Endothelial cell of umbilical vein (primary cell): ENCODE results near the gene ZNRD2. TPM values are rescaled to one million over a fixed set of nuclear protein-coding genes. Genes with fewer than 3 reads are reported as not detected.

Experiments
- BruUV-seq: library from RNA; stranded (reverse); fragments of 400-500 nt; replicated peaks from 2 replicates; lab custom pipeline; 2021; lab: Mats Ljungman, UMichigan
- CTCF ChIA-PET: fragments of 300-600, 350-600 bp; sonication (Branson Sonifier 250); formaldehyde crosslinking; loops from one replicate; lab custom pipeline; 2021; ENCODE audit warnings: antibody characterized with exemption, inconsistent platforms; lab: Charles Lee
- POLR2A ChIA-PET: fragments of 300-600, 350-600 bp; sonication (Branson Sonifier 250); formaldehyde crosslinking; loops from one replicate; lab custom pipeline; 2021; ENCODE audit warnings: antibody characterized with exemption, inconsistent platforms; lab: Charles Lee
- DNase-seq: peaks from one replicate; pipeline ENCODE4 v3.0.0-alpha.2; 2011; ENCODE audit warnings: low read depth, low spot score
- FAIRE-seq: peaks from 2 replicates; lab custom pipeline; 2011; peaks lifted over from hg19 to GRCh38; lab: Jason Lieb, UNC
- H2AFZ ChIP-seq: 2 replicates; pipeline ENCODE4 v1.6.0; 2012; ENCODE audit warnings: low read depth, low read length, control low read depth, inconsistent platforms
- H3K27ac ChIP-seq: 2 replicates; pipeline ENCODE4 v1.5.1; 2011; ENCODE audit warnings: low read depth, mild to moderate bottlenecking, control low read depth, low read length, moderate library complexity; ENCODE audit not compliant: insufficient read depth
- H3K27me3 ChIP-seq, 2 experiments: 2 replicates each; pipeline versions ENCODE4 v1.6.0 to v1.6.1; 2011; ENCODE audit warnings: low read length in 2 of 2, mixed read lengths in 1 of 2; ENCODE audit not compliant: control insufficient read depth in 2 of 2, insufficient read depth in 2 of 2
- H3K36me3 ChIP-seq, 2 experiments: 2 replicates in 1 of 2; 3 replicates in 1 of 2; pipeline ENCODE4 v1.5.1; 2011; ENCODE audit warnings: low read length in 2 of 2, mild to moderate bottlenecking in 1 of 2, moderate library complexity in 1 of 2; ENCODE audit not compliant: control insufficient read depth in 2 of 2, insufficient read depth in 2 of 2; ENCODE audit errors: extremely low read depth in 1 of 2
- H3K4me1 ChIP-seq: 3 replicates; pipeline ENCODE4 v1.5.1; 2011; ENCODE audit warnings: mild to moderate bottlenecking, low read length; ENCODE audit not compliant: control insufficient read depth, insufficient read depth; ENCODE audit errors: extremely low read depth
- H3K4me2 ChIP-seq: 2 replicates; pipeline ENCODE4 v1.6.1; 2011; ENCODE audit warnings: low read length, control low read depth, mixed read lengths; ENCODE audit not compliant: insufficient read depth
- H3K4me3 ChIP-seq, 3 experiments: fragments of 200-600 bp in 1 of 3; sonication (generic), shearing (Covaris generic) in 1 of 3; replicated peaks in 1 of 3; 2 replicates each; pipeline ENCODE4 v1.5.1; 2011 to 2016; ENCODE audit warnings: control low read depth in 3 of 3, low read length in 3 of 3, mild to moderate bottlenecking in 2 of 3, inconsistent platforms in 1 of 3, low read depth in 1 of 3, moderate library complexity in 1 of 3; ENCODE audit not compliant: insufficient read depth in 1 of 3
- H3K79me2 ChIP-seq: 2 replicates; pipeline ENCODE4 v1.6.0; 2012; ENCODE audit warnings: low read length, inconsistent platforms; ENCODE audit not compliant: control insufficient read depth, insufficient read depth
- H3K9ac ChIP-seq: replicated peaks from 2 replicates; pipeline ENCODE3; 2011; ENCODE audit warnings: low read length, control low read depth; ENCODE audit not compliant: insufficient read depth; ENCODE audit errors: extremely low read depth
- H3K9me1 ChIP-seq: replicated peaks from 3 replicates; pipeline ENCODE4 v1.6.0; 2011; ENCODE audit warnings: mild to moderate bottlenecking, low read length; ENCODE audit not compliant: control insufficient read depth, insufficient read depth; ENCODE audit errors: extremely low read depth
- H3K9me3 ChIP-seq: replicated peaks from 2 replicates; pipeline ENCODE4 v1.5.1; 2012; ENCODE audit warnings: low read length, inconsistent platforms; ENCODE audit not compliant: control insufficient read depth, insufficient read depth
- H4K20me1 ChIP-seq: replicated peaks from 2 replicates; pipeline ENCODE3; 2011; ENCODE audit warnings: mild to moderate bottlenecking, low read length; ENCODE audit not compliant: control insufficient read depth, insufficient read depth; ENCODE audit errors: extremely low read depth
- CTCF ChIP-seq, 2 donors: IDR thresholded peaks; 1 replicate in 1 of 2; 2 replicates in 1 of 2; pipeline ENCODE4 v1.5.1; 2011; ENCODE audit warnings: low read length in 2 of 2, mild to moderate bottlenecking in 2 of 2, moderate library complexity in 2 of 2, control low read depth in 1 of 2, inconsistent platforms in 1 of 2, low read depth in 1 of 2; ENCODE audit not compliant: insufficient read depth in 1 of 2; ENCODE audit errors: extremely low read depth in 1 of 2
- EZH2 ChIP-seq: IDR thresholded peaks from 2 replicates; pipeline ENCODE4 v1.6.1; 2012; ENCODE audit warnings: borderline replicate concordance, low read depth, mild to moderate bottlenecking, moderate library complexity, low read length, inconsistent platforms; ENCODE audit not compliant: severe bottlenecking
- FOS ChIP-seq: IDR thresholded peaks from 2 replicates; pipeline ENCODE4 v1.6.1; 2011; ENCODE audit warnings: mild to moderate bottlenecking, low read length, moderate library complexity, borderline replicate concordance; ENCODE audit not compliant: insufficient read depth
- GATA2 ChIP-seq: IDR thresholded peaks from 2 replicates; pipeline ENCODE4 v1.7.0; 2011; ENCODE audit warnings: low read depth, mild to moderate bottlenecking, moderate library complexity, mixed read lengths, low read length; ENCODE audit not compliant: insufficient read length, insufficient read depth
- JUN ChIP-seq: IDR thresholded peaks from 2 replicates; pipeline ENCODE4 v1.6.1; 2011; ENCODE audit warnings: borderline replicate concordance, low read depth; ENCODE audit not compliant: insufficient read length, insufficient read depth
- MAX ChIP-seq: IDR thresholded peaks from 2 replicates; pipeline ENCODE4 v1.6.1; 2011; ENCODE audit not compliant: insufficient read depth, insufficient read length
- MYC ChIP-seq: IDR thresholded peaks from one replicate; pipeline ENCODE4 v1.6.1; 2011; ENCODE audit warnings: mild to moderate bottlenecking, low read depth, low read length
- POLR2A ChIP-seq: IDR thresholded peaks from 2 replicates; pipeline ENCODE4 v1.6.1; 2012; ENCODE audit warnings: low read depth, mild to moderate bottlenecking, control low read depth, low read length
- POLR2AphosphoS5 ChIP-seq: IDR thresholded peaks from 2 replicates; pipeline ENCODE4 v1.6.1; 2012; ENCODE audit warnings: low read depth, mild to moderate bottlenecking, control low read depth, low read length, moderate library complexity; ENCODE audit not compliant: insufficient read depth
- dilution Hi-C: fragments of 300-500 bp; cut with MboI; formaldehyde crosslinking; loops from one replicate; pipeline ENCODE4 v1.15.0; 2019; ENCODE audit warnings: low sequenced_read_pairs; ENCODE audit not compliant: extremely low pct_ligation_motif_present
- intact Hi-C: fragments of 100-400 bp; cut with micrococcal nuclease; formaldehyde crosslinking; loops from one replicate; pipeline ENCODE4 v1.10.0; 2022
- polyA plus RNA-seq, 4 experiments: library from polyadenylated mRNA; depleted of rRNA in 3 of 4; stranded (reverse) in 3 of 4; unstranded in 1 of 4; fragments of >200 nt; gene quantifications; 2 replicates each; pipeline versions ENCODE4 v1.2.1 to v1.2.3, GENCODE V29; 2011 to 2012; ENCODE audit warnings: missing spikeins in 1 of 4
- total RNA-seq: library from RNA; stranded (reverse); gene quantifications from 2 replicates; pipeline ENCODE4 v1.2.3, GENCODE V29; 2021

The ZNRD2 gene
- total and polyA plus RNA-seq, 2 donors (not counting 3 experiments of a cell fraction or from before 2014, with no cell fraction given): 40.8 to 96.7 TPM

- Histone ChIP-seq H3K4me2 (no peak overlapping the region), H3K4me3 (no peak overlapping the region), H3K4me1 (peaks cover 7% of the 10 kb centered on the region), H3K27ac (no peak overlapping the region), H3K9me1 (no peaks in the 10 kb centered on the region), H2AFZ (no peak overlapping the region), H3K9ac (no peak overlapping the region), H3K36me3 (no peaks in the 10 kb centered on the region), H4K20me1 (no peaks in the 10 kb centered on the region), H3K9me3 (no peaks in the 10 kb centered on the region), H3K79me2 (no peaks in the 10 kb centered on the region), H3K27me3 (no peaks in the 10 kb centered on the region)
- ChIA-PET POLR2A (no interaction called here), CTCF (no interaction called here)
- no TSS peak for BruUV-seq
- TF ChIP-seq CTCF (IDR thresholded peaks at IDR 0.05; ENCODE audit: extremely low read depth in 1 of 2, insufficient read depth in 1 of 2, low read depth in 1 of 2, low read length in 2 of 2) (no peak), MAX (no peak), EZH2 (no peak), POLR2AphosphoS5 (no peak), JUN (no peak), GATA2 (no peak), POLR2A (no peak), FOS (no peak), MYC (no peak)
- dilution Hi-C loops: no loop called here
- FAIRE-seq: no peak
- DNase-seq: no peak
- intact Hi-C loops: no loop called here
These were observed 11.7 kb downstream of the ZNRD2 start for GRCh38 chr11:65581928-65582327.
